Measurements from ENCODE around the gene GLRX3. TPM values are rescaled to one million over a fixed set of nuclear protein-coding genes. Genes with fewer than 3 reads are reported as not detected.

GLRX3 gene
- total and polyA plus RNA-seq, 10 of the 15 experiments (the other 5 are each of a cell fraction or from before 2014, with no cell fraction given), result 94.7 to 209 (median 131) TPM

GRCh38 chr10:130169136-130169859 lies 33.1 kb downstream of the GLRX3 start (continued):
- TF ChIP-seq PAX5 (IDR thresholded peaks at IDR 0.05; ENCODE audit: borderline replicate concordance, low read depth, low read length) (no peak), ZNF274 (IDR thresholded peaks at IDR 0.05; ENCODE audit: insufficient read depth, insufficient read length) (no peak), NFYA (IDR thresholded peaks at IDR 0.05; ENCODE audit: borderline replicate concordance, low read depth, low read length) (no peak), RAD21 (IDR thresholded peaks at IDR 0.05; ENCODE audit: insufficient read depth, low read depth, low read length) (no peak), ETV6 (conservative IDR thresholded peaks at IDR 0.05 in 1 of 2, IDR thresholded peaks at IDR 0.05 in 1 of 2; ENCODE audit: borderline replicate concordance in 1 of 2, low read depth in 1 of 2) (no peak), FOS (IDR thresholded peaks at IDR 0.05; ENCODE audit: borderline replicate concordance, extremely low read depth, insufficient read length) (no peak), SPI1 (IDR thresholded peaks at IDR 0.05; ENCODE audit: borderline replicate concordance, insufficient read depth, low read depth, low read length) (no peak), NFIC (IDR thresholded peaks at IDR 0.05; ENCODE audit: low read depth, low read length) (no peak), SRF (IDR thresholded peaks at IDR 0.05; ENCODE audit: low read depth in 2 of 2, low read length in 2 of 2) (no peak), ZNF622 (IDR thresholded peaks at IDR 0.05) (no peak), RUNX3 (IDR thresholded peaks at IDR 0.05; ENCODE audit: low read length) (no peak)

GRCh38 chr10:130171196-130171595 lies 35.0 kb downstream of the GLRX3 start:
- ATAC-seq, result no peak
- WGBS (ENCODE audit: insufficient coverage, insufficient replicate concordance, low lambda C conversion rate, missing lambda C conversion rate), result 31% methylated on average over 3 of the region's 3 CpGs
- RAD21 ChIA-PET (ENCODE audit: unreplicated experiment), result no interaction called here
- intact Hi-C loops (cut with micrococcal nuclease; ENCODE audit: unreplicated experiment) (no loop called here), in situ Hi-C loops (cut with MboI) (no loop called here)
- no peaks in the 10 kb centered on the region for H3K9me3 ChIP-seq (replicated peaks; ENCODE audit: control insufficient read depth, insufficient read depth, low read length)
- H3K4me1 ChIP-seq (ENCODE audit: control insufficient read depth, insufficient read depth, low read length), result 0 out of 2 replicates have a peak, but pooled peaks cover 2% of the 10 kb centered on the region
- POLR2A ChIA-PET, result no interaction called here
- FAIRE-seq, result peak; percentile 68
- no peak overlapping the region for H3K9ac ChIP-seq (ENCODE audit: control insufficient read depth, insufficient read depth, low read length)
- TF ChIP-seq TCF12 (IDR thresholded peaks at IDR 0.05; ENCODE audit: low read depth, low read length), result no peak
- TF ChIP-seq RUNX3 (IDR thresholded peaks at IDR 0.05; ENCODE audit: low read length), result peak; percentile 67
- TF ChIP-seq USF1 (IDR thresholded peaks at IDR 0.05; ENCODE audit: borderline replicate concordance, extremely low read length, insufficient read depth, low read depth, low read length), result peak; percentile 47
- CTCF ChIA-PET, result no interaction called here
- H4K20me1 ChIP-seq (ENCODE audit: control insufficient read depth, insufficient read depth), result no peaks in the 10 kb centered on the region
- H3K36me3 ChIP-seq (ENCODE audit: control insufficient read depth in 2 of 2, insufficient read depth in 2 of 2, low read length in 1 of 2), result peaks cover 5 to 21% of the 10 kb centered on the region in 2 experiments
- no peaks in the 10 kb centered on the region for H3K79me2 ChIP-seq (ENCODE audit: control insufficient read depth, insufficient read depth, low read length)
- BruUV-seq (replicated peaks), result no TSS peak
- H3K27me3 ChIP-seq (replicated peaks in 1 of 2; ENCODE audit: control insufficient read depth in 2 of 2, insufficient read depth in 2 of 2, low read length in 1 of 2), result no peaks in the 10 kb centered on the region
- no peak overlapping the region for H3K27ac ChIP-seq (ENCODE audit: control insufficient read depth, insufficient read depth)
- no peak for DNase-seq (ENCODE audit: low read depth, low spot score)
- no peak overlapping the region; the same call in 1 of the 2 replicates for H3K4me2 ChIP-seq (ENCODE audit: control insufficient read depth, insufficient read depth)
- SMC1A ChIA-PET (ENCODE audit: uncharacterized antibody, unreplicated experiment), result interaction anchor here (0.7 kb wide), 1 partner anchor 127 kb away, joined by 3 read pairs; no protein-coding TSS in a partner anchor
- H3K4me3 ChIP-seq, result no peak overlapping the region
- H2AFZ ChIP-seq (ENCODE audit: control insufficient read depth, low read depth, low read length), result no peak overlapping the region
